BLaER1 (cell line): ENCODE results near the gene TPT1.

Experiments
- H3K27ac ChIP-seq: shearing (Covaris generic); formaldehyde crosslinking; 2 replicates; pipeline ENCODE4 v1.8.1; 2022
- H3K27me3 ChIP-seq: shearing (Covaris generic); formaldehyde crosslinking; 2 replicates; pipeline ENCODE4 v1.8.1; 2022
- H3K36me3 ChIP-seq: shearing (Covaris generic); formaldehyde crosslinking; 2 replicates; pipeline ENCODE4 v1.8.1; 2022
- H3K4me1 ChIP-seq: shearing (Covaris generic); formaldehyde crosslinking; 2 replicates; pipeline ENCODE4 v1.8.1; 2022
- H3K4me2 ChIP-seq: shearing (Covaris generic); formaldehyde crosslinking; 2 replicates; pipeline ENCODE4 v1.8.1; 2022
- H3K4me3 ChIP-seq: shearing (Covaris generic); formaldehyde crosslinking; 2 replicates; pipeline ENCODE4 v1.8.1; 2022
- H3K9ac ChIP-seq: shearing (Covaris generic); formaldehyde crosslinking; 2 replicates; pipeline ENCODE4 v1.8.1; 2022
- H3K9me3 ChIP-seq: shearing (Covaris generic); formaldehyde crosslinking; 2 replicates; pipeline ENCODE4 v1.8.1; 2022
- H4K20me1 ChIP-seq: shearing (Covaris generic); formaldehyde crosslinking; 2 replicates; pipeline ENCODE4 v1.8.1; 2022
- Cebpa-rat ChIP-seq: shearing (Covaris generic); IDR thresholded peaks from 2 replicates; pipeline ENCODE4 v1.8.1; 2022

The TPT1 gene

DNA sequence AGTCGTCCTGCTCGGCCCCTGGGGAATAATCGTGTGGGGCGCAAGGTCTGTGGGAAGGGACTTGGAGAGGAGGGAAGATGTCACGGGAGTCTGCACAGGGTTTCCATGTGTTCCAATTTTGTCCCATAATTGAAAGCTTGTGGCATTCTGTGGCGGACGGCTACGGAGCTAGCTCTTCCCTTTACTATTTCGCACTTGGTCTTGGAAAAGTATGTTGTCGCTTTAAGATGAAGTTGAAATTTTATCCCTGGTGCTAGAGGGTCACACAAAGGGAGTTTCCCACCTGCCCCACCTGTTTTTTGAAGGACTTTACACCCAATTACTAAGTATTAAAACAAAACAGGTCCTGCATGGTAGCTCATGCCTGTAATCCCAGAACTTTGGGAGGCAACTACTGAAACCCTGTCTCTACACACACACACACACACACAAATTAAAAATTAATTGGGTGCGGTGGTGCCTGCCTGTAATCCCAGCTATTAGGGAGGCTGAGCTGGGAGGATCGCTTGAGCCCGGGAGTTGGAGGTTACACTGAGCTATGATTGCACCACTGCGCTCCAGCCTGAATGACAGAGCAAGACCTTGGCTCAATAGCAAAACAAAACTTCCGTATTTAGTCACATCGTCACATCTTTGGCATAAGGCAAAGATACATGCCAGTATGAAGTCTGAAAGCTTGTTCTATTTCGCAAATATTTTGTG is 967 bp upstream of the TPT1 start:
- H3K27me3 ChIP-seq: no peaks in the 10 kb centered on the region
- peak overlapping the region; percentile 89 for H3K4me2 ChIP-seq
- H3K4me3 ChIP-seq: peak overlapping the region; percentile 91
- peaks cover 40% of the 10 kb centered on the region for H3K4me1 ChIP-seq
- H4K20me1 ChIP-seq: peaks cover 37% of the 10 kb centered on the region
- TF ChIP-seq Cebpa-rat: no peak
- H3K27ac ChIP-seq: peak overlapping the region; percentile 85
- peak overlapping the region; percentile 89 for H3K9ac ChIP-seq
- H3K36me3 ChIP-seq: peaks cover 58% of the 10 kb centered on the region
- no peaks in the 10 kb centered on the region for H3K9me3 ChIP-seq

DNA sequence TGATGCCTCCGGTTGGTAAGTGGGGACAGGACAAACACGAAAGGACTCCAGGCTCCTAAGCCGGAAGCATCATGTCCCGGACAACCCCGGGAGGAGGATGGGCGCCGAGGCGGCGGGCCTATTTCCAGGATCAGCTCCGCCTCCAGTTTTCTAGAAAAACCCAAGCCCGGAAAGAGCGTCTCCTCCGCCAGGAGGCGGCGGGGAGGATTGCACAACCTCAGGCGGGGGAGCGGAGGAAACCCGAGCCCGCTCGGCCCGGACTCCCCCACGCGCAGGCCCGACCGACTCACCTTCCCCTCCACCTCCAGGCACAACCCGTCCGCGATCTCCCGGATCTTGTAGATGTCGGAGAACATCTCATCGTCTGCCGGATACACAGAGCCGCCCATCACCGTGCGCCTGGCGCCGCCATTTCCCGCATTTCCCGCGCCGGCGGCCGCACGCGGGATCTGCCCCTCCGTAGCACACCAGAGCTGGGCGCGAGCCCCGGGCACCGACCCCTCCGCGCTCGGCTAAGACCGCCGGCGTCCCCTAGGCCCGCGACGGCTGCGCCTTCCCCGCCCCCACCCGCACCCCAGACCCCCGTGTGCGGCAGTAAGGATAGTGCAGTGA is 455 bp downstream of the TPT1 start:
- peaks cover 51% of the 10 kb centered on the region for H4K20me1 ChIP-seq
- peaks cover 55% of the 10 kb centered on the region for H3K4me1 ChIP-seq
- peak overlapping the region; percentile 91 for H3K4me3 ChIP-seq
- peak overlapping the region; percentile 99 for H3K9ac ChIP-seq
- no peaks in the 10 kb centered on the region for H3K9me3 ChIP-seq
- H3K4me2 ChIP-seq: peak overlapping the region; percentile 91
- H3K27ac ChIP-seq: peak overlapping the region; percentile 99
- TF ChIP-seq Cebpa-rat: peak; percentile 100
- no peaks in the 10 kb centered on the region for H3K27me3 ChIP-seq
- H3K36me3 ChIP-seq: peaks cover 58% of the 10 kb centered on the region

DNA sequence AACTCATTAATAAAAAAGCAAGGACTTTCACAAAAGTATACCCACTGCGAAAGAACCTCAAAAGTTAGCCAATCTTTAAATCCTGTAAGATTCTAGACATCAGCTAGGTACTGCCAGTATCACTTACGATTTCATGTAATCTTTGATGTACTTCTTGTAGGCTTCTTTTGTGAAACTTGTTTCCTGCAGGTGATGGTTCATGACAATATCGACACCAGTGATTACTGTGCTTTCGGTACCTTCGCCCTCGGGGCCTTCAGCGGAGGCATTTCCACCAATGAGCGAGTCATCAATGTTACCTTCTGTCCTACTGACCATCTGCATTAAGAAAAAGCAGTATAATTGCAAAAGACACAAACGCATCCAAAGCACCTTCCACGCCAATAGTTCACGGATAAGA is 1.1 kb downstream of the TPT1 start:
- Histone ChIP-seq H3K4me2 (peak overlapping the region; percentile 91), H3K27me3 (no peaks in the 10 kb centered on the region), H3K4me1 (peaks cover 61% of the 10 kb centered on the region), H4K20me1 (peaks cover 58% of the 10 kb centered on the region), H3K4me3 (peak overlapping the region; percentile 91), H3K27ac (peak overlapping the region; percentile 99), H3K9ac (peak overlapping the region; percentile 99), H3K9me3 (no peaks in the 10 kb centered on the region), H3K36me3 (peaks cover 57% of the 10 kb centered on the region)
- TF ChIP-seq Cebpa-rat: no peak

DNA sequence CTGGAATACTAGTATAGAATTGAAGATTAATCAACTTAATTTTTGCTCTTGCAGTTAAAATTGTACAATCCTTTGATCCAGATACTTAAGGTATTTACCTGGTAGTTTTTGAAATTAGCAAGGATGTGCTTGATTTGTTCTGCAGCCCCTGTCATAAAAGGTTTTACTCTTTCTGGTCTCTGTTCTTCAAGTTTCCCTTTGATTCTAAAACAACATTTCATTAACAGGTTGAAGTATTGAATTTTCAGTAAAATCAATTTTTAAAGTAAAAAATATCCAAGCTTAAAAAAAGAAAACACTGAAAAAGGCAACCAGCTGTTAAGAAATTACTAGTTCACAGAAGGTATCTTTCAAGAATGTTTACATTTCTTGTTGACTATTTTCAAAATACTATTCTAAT is 1.6 kb downstream of the TPT1 start:
- Histone ChIP-seq H3K36me3 (peaks cover 53% of the 10 kb centered on the region), H3K27ac (no peak overlapping the region), H4K20me1 (peaks cover 63% of the 10 kb centered on the region)

DNA sequence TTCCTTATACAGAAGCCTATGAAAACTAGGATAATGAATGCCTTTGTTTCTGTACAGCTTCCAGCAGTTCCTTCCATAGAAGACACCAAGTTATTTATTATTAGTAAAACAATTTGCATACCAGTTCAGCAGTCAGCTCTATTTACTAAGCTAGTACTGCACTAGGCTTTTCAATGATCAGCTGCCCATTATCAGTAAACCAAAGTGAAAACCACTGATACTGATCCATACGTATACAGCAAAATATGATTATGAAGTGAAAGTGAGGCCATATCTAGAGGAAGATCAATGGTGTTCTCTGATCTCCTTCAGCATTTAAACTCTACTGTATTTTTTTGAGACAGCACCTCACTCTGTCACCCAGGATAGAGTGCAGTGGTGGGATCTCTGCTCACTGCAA is 3.2 kb downstream of the TPT1 start:
- Histone ChIP-seq H3K4me1 (peaks cover 81% of the 10 kb centered on the region), H3K4me3 (no peak overlapping the region), H3K9me3 (no peaks in the 10 kb centered on the region), H4K20me1 (peaks cover 79% of the 10 kb centered on the region), H3K27ac (no peak overlapping the region), H3K4me2 (peak overlapping the region; percentile 91), H3K36me3 (peaks cover 64% of the 10 kb centered on the region), H3K9ac (no peak overlapping the region), H3K27me3 (no peaks in the 10 kb centered on the region)
- no peak for TF ChIP-seq Cebpa-rat

More for the DNA sequence above, 1.6 kb downstream of the TPT1 start:
- Histone ChIP-seq H3K4me3 (peak overlapping the region; percentile 91), H3K4me1 (peaks cover 66% of the 10 kb centered on the region), H3K27me3 (no peaks in the 10 kb centered on the region), H3K4me2 (peak overlapping the region; percentile 91), H3K9ac (peak overlapping the region; percentile 99), H3K9me3 (no peaks in the 10 kb centered on the region)
- TF ChIP-seq Cebpa-rat: no peak

DNA sequence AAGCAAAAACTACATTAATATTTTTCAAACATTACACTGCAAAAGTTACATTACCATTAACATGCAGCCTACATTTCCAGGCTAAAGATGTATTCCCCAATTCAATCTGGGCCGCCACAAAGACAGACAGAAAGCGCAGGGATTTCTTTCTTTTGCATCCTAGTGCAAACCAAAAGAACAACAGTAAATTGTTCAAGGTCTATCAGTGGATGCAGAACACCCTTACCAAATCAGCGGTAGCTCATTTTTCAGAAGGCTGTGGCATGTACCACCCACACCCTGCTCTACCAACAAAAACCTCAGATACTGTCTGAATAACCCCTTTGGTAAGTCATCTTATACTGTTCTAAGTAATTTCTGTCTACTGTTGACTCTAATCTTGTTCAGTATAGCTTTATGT is 3.6 kb downstream of the TPT1 start:
- Histone ChIP-seq H3K4me3 (no peak overlapping the region), H3K36me3 (peaks cover 64% of the 10 kb centered on the region), H3K9ac (no peak overlapping the region), H3K4me2 (peak overlapping the region; percentile 91), H3K27ac (no peak overlapping the region), H4K20me1 (peaks cover 83% of the 10 kb centered on the region), H3K9me3 (no peaks in the 10 kb centered on the region), H3K4me1 (peaks cover 81% of the 10 kb centered on the region), H3K27me3 (no peaks in the 10 kb centered on the region)
- TF ChIP-seq Cebpa-rat: no peak

DNA sequence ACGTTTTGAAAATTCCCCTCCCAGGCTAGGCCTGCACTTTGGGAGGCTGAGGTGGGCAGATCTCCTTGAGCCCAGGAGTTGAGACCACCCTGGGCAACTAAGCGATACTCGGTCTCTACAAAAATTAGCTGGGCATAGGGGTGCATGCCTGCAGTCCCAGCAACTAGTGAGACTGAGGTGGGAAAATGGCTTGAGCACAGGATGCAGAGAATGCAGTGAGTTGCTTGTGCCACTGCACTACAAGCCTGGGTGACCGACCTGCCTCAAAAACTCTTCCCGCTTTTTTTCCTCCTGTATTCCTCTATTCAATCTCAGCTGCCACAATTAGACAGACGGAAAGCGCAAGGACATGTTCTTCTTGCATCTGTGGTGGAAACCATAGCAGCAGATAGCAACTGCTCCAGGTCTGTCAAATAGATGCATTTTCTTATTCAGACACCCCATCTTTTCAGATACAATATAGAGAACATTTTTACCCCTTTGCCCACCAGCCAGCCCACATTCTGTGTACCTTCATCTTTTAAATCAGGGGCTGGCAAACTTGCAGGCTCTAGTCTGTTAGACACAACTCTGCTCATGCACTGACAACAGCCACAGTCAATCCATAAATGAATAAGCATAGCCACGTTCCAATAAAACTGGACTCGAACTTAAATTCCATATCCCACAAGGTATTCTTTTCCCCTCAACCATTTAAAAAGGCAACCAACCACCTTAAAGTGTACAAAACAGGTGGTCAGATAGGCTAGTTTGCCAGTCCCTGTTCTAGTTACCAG is 4.8 kb downstream of the TPT1 start:
- Histone ChIP-seq H3K27ac (0 out of 2 replicates have a peak overlapping the region, but pooled peaks have one; percentile 66), H3K4me1 (peaks cover 87% of the 10 kb centered on the region), H3K9me3 (no peaks in the 10 kb centered on the region), H3K36me3 (peaks cover 64% of the 10 kb centered on the region), H3K4me3 (no peak overlapping the region), H3K9ac (0 out of 2 replicates have a peak overlapping the region, but pooled peaks have one; percentile 16), H4K20me1 (peaks cover 95% of the 10 kb centered on the region), H3K27me3 (no peaks in the 10 kb centered on the region), H3K4me2 (peak overlapping the region; percentile 91)
- no peak for TF ChIP-seq Cebpa-rat

DNA sequence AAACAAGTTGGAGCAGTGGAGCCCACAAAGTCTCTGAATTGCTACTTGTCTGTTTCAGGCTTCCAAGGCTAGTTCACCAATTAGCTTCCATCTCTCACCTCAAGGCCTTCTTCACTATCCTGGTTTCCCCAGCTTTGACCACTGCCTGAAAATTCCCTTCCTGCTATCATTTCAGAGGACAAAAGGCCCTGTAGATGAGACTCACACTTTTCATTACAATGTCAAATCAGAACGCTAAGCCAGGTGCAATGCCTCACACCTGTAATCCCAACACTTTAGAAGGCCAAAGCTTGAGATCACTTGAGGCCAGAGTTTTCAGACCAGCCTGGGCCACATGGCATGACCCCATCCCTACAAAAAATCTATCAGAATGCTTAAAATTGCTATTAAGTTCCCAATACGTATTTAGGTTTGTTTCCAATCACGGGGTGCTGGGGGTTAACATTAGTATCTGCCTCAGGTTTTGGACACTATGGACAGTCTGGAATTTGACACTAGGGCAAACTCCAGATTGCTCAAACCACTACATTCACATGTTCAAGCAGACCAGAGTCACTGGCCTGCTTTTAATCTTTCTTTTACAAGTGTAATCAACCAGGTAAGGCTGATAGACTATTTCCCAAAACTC is 5.5 kb downstream of the TPT1 start:
- Histone ChIP-seq H3K4me3 (no peak overlapping the region), H4K20me1 (peaks cover 100% of the 10 kb centered on the region), H3K4me2 (peak overlapping the region; percentile 91), H3K9ac (peak overlapping the region; percentile 16; the same call in 1 of the 2 replicates), H3K9me3 (no peaks in the 10 kb centered on the region), H3K4me1 (peaks cover 94% of the 10 kb centered on the region), H3K27me3 (no peaks in the 10 kb centered on the region), H3K36me3 (peaks cover 64% of the 10 kb centered on the region), H3K27ac (peak overlapping the region; percentile 66; the same call in 1 of the 2 replicates)
- TF ChIP-seq Cebpa-rat: no peak
